Stimulated activated CD4-positive, alpha-beta T cell treated with anti-CD3 and anti-CD28 coated beads, Interleukin-4, amount 100 ng/mL, for 4 hours (primary cell): Measurements from ENCODE around the gene SRI.
"Not testable (repeated sequence)": the region's sequence is repeated elsewhere in the genome, so short reads cannot be mapped to it uniquely, and the experiment has no call there.

ENCODE experiments used
- DNase-seq, 2 experiments: peaks; one replicate each; pipeline ENCODE4 v3.0.0-alpha.2; 2020

The SRI gene

GRCh38 chr7:88172842-88173241 is 47.0 kb downstream of the SRI start:
- no peak for DNase-seq

GRCh38 chr7:88169717-88170320 is 50.0 kb downstream of the SRI start:
- DNase-seq: no peak

- no peak for DNase-seq
These were observed 52.1 kb downstream of the SRI start for GRCh38 chr7:88167721-88168120.

- DNase-seq: no peak
These were observed 52.6 kb downstream of the SRI start for GRCh38 chr7:88167223-88167622.

GRCh38 chr7:88165697-88166096 is 54.1 kb downstream of the SRI start:
- DNase-seq: no peak

- DNase-seq: not testable (repeated sequence)
These were observed 60.1 kb downstream of the SRI start for GRCh38 chr7:88159741-88160140.

GRCh38 chr7:88156356-88156755 is 63.5 kb downstream of the SRI start:
- no peak for DNase-seq

- DNase-seq: no peak
These were observed 64.1 kb downstream of the SRI start for GRCh38 chr7:88155756-88156155.
